TTC549 (cell line): ENCODE data around the gene TDRD9.

Source experiments
- FAIRE-seq: peaks from 2 replicates; lab custom pipeline; 2012; peaks lifted over from hg19 to GRCh38; lab: Jason Lieb, UNC

TDRD9 gene

GRCh38 chr14:104069541-104069940 is 141.3 kb downstream of the TDRD9 start:
- FAIRE-seq, result no peak

DNA sequence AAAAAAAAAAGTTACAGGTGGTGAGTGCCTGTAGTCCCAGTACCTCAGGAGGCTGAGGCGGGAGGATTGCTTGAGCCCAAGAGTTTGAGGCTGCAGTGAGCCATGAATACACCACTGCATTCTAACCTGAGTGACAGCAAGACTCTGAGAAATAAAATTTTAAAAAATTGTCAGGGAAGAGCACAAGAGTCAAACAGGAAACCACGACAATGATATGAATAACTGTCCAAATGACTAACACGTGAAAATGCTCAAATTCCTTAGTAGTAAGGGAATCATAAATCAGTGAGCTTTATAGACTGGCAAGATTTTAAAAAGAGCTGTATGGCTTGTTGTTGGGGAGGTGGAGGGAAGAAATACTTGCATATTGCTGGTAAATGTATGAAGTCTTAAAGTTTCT is 144.3 kb downstream of the TDRD9 start:
- FAIRE-seq, result no peak

- no peak for FAIRE-seq
Observed at GRCh38 chr14:104073764-104074163, 145.5 kb downstream of the TDRD9 start.

DNA sequence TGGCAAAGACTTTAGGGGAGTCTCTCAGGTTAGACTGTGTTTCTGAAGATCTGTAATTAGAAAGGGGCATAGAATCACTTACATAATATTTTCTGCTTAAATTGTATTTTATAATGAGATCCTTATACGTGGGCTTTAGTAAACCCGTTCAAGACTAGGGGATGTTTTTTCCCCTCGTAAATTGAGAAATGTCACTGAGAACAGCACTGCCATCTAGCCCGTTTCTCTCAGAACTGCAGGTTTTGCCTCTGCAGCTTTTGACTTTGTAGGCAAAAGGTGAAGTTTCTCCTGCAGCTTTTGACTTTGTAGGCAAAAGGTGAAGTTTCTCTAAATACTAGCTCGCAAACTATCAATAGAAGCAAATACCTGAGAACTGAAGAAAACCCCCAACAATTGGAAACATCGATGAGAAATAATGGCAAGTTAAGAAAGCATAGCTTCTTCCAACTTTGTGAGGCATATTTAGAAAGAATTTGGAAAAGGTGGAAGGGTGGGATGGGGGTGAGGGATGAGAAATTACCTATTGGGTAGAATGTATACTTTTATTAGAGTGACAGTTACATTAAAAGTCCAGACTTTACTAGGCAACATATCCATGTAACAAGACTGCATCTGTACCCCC is 147.4 kb downstream of the TDRD9 start:
- peak; percentile 60 for FAIRE-seq

DNA sequence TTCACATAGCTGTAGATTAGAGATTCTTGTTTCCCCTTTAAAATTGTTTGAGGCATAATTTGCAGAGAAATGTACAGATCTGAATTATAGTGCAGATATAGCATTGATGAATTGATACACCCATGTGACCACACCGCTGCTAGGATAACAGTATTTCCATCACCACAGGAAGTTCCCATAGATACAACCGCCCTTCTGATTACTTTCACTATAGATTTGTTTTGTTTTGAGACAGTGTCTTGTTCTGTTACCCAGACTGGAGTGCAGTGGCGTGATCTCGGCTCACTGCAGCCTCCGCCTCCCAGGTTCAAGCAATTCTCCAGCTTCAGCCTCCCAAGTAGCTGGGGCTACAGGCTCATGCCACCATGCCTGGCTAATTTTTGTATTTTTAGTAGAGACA is 148.5 kb downstream of the TDRD9 start:
- FAIRE-seq, result no peak

GRCh38 chr14:104078031-104078455 is 149.8 kb downstream of the TDRD9 start:
- FAIRE-seq, result peak; percentile 84

DNA sequence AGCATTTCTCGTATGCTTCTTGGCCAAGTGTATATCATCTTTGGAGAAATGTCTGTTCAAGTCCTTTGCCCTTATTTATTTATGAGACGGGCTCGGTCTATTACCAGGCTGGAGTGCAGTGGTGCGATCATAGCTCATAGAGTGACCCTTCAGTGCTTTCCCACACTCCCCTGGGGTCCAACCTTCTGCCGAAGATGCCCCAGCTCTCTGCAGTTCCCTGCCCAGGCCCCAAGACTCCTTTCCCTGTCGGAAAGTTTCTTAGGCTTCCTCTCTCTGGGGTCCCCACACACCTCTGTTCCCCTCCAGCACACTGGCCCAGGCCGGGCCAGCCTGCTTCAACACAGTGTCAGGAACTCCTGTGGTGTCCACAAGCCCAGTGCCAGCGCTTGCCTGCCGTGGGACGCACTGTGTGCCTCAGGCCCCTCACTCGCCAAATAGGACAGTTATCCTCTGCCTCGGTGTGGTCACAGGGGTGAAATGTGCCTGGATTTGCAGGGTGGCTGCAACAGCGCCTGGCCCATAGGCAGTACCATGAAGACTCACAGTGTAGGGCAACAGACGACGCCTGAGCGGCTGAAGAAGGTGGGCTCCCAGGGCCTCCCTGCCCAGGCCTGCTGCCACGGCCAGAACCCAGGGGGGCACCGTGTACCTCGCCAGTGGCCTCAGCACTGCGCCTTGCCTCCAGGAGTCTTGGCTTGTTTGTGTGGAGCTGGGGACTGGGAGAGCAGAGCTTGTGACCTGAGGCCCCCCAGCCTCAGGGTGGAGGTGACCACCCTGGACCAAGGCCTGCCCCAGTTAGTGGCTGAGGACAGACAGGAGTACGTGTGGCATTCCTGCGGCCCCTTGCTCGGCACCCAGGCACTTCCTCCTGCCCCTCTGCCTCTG is 152.4 kb downstream of the TDRD9 start:
- no peak for FAIRE-seq

- FAIRE-seq, result no peak
Observed at GRCh38 chr14:104081261-104081835, 153.1 kb downstream of the TDRD9 start.

- no peak for FAIRE-seq
Observed at GRCh38 chr14:104081951-104082464, 153.8 kb downstream of the TDRD9 start.

GRCh38 chr14:104082807-104083206 is 154.6 kb downstream of the TDRD9 start:
- no peak for FAIRE-seq

DNA sequence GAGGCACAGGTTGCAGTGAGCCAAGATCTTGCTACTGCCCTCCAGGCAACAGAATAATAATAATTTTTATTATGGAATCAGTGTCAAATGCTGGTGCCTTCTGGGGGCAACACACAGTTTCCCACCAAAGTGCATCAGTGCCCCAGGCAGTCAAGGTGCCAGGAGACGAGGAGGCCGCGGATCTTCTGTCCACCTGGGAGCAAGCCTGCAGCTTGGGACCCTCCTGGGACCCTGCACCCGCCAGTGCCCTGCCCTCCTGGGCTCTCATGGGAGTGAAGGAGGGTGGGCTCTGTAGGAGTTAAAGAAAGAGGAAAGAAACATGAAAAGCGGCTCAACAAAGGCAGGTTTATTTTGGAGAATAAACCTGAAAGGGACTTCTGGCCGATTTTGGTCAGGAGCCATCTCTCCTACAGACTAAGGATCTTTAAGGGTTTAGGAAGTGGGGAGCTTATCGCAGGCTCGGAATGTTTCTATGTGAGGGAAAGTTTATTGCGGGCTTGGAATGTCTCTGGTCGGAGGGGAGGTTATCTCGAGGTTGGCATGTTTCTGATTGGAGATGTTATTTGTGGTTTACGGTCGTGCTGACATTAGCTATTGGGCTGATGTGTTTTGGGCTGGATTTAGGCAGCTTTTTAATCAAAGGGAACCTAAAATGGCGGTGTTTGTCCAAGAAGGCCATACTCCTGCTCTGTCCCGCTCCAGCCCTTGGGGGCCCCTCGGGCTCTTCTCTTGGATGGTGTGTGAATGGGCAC is 156.2 kb downstream of the TDRD9 start:
- no peak for FAIRE-seq

- FAIRE-seq, result no peak
Observed at GRCh38 chr14:104085032-104085888, 157.0 kb downstream of the TDRD9 start, which contains the start of gene ASPG. Gene ASPG (plus strand): TSS chr14:104085700. CDS start chr14:104085771, 71 bp downstream.

DNA sequence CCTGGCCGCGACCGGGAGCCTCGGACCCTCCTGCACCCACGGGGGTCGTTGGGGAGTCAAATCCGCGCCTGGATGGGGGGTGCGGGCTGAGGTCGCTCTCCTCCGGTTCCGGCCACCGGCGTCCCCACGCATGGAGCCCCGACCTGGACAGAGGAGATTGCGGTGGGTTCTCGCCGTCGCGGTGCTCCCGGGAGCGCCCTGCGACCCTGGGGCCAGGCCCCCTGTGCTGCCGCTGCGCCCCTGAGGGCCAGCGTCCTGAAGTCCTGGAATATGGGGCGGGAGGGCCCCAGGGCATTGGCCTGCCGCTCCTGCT is 157.6 kb downstream of the TDRD9 start:
- FAIRE-seq, result no peak

DNA sequence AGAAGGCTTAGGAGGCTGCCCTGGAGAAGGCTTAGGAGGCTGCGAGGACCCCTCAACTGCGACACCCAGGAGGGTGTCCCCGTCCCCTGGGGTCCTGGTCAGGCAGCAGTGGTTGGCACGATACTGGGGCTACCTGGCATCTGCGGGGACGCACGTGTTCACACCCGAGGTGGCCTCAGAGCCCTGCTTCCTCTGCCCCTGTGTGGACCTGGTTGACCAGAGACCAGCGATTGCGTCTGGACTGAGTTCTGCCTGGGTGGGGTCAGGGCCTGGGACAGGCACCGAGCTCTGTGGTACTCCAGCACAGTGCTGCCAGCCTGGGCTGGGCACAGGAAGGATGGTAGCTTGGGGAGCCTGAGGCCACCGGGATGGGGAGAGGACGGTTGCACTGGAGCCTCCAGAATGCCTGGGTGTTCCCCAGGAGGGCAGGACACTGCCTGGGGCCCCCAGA is 158.0 kb downstream of the TDRD9 start:
- FAIRE-seq, result no peak

DNA sequence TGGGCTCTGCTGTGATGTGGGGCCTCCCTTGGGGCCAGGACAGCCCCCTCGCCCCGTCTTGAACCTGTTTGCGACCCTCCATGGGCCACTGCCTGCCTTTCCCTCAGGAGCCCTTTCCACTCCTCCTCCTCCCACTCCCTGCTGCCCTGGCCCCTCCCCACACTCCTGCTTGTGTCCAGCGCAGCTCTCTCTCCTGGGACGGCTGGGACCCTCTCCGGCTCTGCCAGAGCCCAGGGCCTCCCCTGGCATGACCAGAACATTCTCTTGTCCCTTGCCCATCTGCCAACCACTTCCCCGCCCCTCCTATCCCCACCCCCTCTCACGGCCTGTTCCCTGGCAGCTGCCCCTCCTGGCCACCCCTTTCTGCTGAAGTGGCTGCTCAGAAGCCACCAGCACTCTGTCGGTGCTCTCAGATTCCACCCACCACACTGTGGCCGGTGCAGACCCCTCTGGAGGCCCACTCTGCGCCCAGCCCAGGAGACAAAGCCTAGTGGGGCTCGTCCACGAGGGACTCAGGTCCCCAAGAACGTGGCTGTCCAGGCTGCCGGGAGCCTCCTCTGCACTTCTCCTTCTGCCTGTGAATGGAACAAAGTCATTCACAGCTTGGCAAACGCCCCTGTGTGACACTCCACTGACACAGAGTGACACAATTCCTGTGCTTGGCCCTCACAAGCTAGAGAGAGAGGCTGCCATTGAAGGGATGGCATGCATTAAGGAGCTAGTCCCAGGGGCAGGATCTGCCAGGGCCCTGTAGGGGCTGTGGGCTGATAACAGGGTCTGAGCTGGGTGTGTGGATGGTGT is 158.6 kb downstream of the TDRD9 start:
- no peak for FAIRE-seq

DNA sequence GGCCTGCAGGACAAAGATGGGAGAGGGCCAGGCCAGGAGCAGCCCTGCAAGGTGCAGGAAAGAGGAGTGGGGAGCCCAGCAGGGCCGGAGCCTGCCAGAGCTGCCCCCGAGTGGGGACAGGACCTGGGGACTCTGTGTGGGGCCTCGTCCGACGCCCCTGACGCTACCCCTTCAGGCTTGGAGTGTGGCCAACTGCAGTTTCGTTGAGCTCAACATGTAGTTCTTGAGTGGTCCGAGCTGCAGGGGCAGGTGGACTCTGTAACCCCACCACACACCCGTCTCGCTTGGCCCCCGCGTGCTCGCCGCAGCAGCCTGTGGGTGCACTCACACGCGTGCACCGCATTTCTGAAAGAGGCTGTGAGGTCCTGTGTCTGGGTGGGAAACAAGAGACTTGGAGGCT is 159.2 kb downstream of the TDRD9 start:
- no peak for FAIRE-seq

DNA sequence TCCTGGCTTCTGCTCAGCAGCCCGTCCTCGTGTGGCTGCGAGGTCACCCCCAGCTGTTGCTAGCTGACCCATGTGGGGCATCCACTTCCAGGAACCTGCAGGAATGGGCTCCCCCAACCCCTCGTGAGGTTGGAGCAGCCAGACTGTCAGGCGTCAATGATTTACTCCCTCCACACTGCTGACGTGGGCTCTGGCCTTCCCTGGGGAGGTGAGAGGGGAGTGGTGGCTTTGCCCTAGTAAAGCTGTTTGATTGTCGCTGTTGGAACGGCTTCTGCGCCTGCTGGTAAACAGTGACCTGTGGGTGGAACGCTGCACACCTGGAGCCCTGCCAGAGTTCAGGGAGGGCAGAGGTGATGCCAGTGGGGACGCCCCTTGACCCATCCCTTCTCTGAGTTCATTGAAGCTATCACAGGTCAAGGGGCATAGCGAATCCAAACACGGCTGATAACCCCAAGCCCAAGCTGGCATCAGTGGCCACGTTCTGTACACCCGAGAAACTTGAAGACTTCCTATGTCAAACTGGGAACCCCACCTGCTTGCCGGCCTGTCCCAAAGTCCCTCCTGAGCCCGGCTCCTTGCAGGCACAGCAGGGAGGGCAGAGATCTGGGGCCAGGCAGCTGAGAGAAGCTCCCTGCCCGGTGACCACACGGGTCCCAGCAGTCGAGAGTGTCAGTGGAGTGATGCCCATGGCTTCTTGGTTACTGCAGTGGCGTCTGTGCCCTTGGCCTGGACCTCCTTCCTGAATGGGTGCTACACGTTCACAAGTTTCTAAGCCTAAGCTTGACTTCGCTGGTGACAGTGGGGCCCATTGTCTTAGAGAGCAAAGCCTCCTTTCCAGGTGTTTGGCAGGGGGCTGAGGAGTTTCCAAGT is 160.0 kb downstream of the TDRD9 start:
- no peak for FAIRE-seq

- FAIRE-seq, result no peak
Observed at GRCh38 chr14:104090071-104090748, 162.0 kb downstream of the TDRD9 start.
